Measurements from ENCODE around the gene FLYWCH1.

The FLYWCH1 gene

GRCh38 chr16:2871926-2872325, 39.8 kb upstream of the FLYWCH1 start:
- H3K36me3 Mint-ChIP-seq (ENCODE audit: low read depth) = no peaks in the 10 kb centered on the region
- no peaks in the 10 kb centered on the region for H3K9me3 Mint-ChIP-seq
- no peak for TF ChIP-seq CTCF (IDR thresholded peaks at IDR 0.05; ENCODE audit: unreplicated experiment in 3 of 3)
- no peak overlapping the region for H3K27ac Mint-ChIP-seq
- H3K4me3 Mint-ChIP-seq = no peak overlapping the region
- peaks cover 6% of the 10 kb centered on the region for H3K4me1 Mint-ChIP-seq
- H3K27me3 Mint-ChIP-seq (ENCODE audit: low read depth) = peaks cover 24% of the 10 kb centered on the region

GRCh38 chr16:2874032-2874911, 37.5 kb upstream of the FLYWCH1 start:
- H3K4me3 Mint-ChIP-seq = peak overlapping the region in 2 of 3 experiments; percentile 35 to 64
- no peaks in the 10 kb centered on the region for H3K9me3 Mint-ChIP-seq
- TF ChIP-seq CTCF (IDR thresholded peaks at IDR 0.05; ENCODE audit: unreplicated experiment in 3 of 3) = no peak
- no peaks in the 10 kb centered on the region for H3K36me3 Mint-ChIP-seq (ENCODE audit: low read depth)
- H3K4me1 Mint-ChIP-seq = peaks cover 6% of the 10 kb centered on the region
- peaks cover 17% of the 10 kb centered on the region for H3K27me3 Mint-ChIP-seq (ENCODE audit: low read depth)
- no peak overlapping the region for H3K27ac Mint-ChIP-seq

GRCh38 chr16:2874912-2875362, 36.8 kb upstream of the FLYWCH1 start:
- no peak overlapping the region for H3K4me3 Mint-ChIP-seq
- TF ChIP-seq CTCF (IDR thresholded peaks at IDR 0.05; ENCODE audit: unreplicated experiment in 3 of 3) = peak; percentile 93 to 96 (median 94)
- no peak overlapping the region for H3K27ac Mint-ChIP-seq
- H3K27me3 Mint-ChIP-seq (ENCODE audit: low read depth) = peaks cover 15% of the 10 kb centered on the region
- H3K4me1 Mint-ChIP-seq = peaks cover 6% of the 10 kb centered on the region
- no peaks in the 10 kb centered on the region for H3K9me3 Mint-ChIP-seq
- H3K36me3 Mint-ChIP-seq (ENCODE audit: low read depth) = no peaks in the 10 kb centered on the region

GRCh38 chr16:2879854-2880508, 31.8 kb upstream of the FLYWCH1 start:
- no peak overlapping the region for H3K27ac Mint-ChIP-seq

More at GRCh38 chr16:2879854-2880508, 31.8 kb upstream of the FLYWCH1 start:
- H3K36me3 Mint-ChIP-seq (ENCODE audit: low read depth) = no peaks in the 10 kb centered on the region
- TF ChIP-seq CTCF (IDR thresholded peaks at IDR 0.05; ENCODE audit: unreplicated experiment in 3 of 3) = no peak
- H3K27me3 Mint-ChIP-seq (ENCODE audit: low read depth) = peaks cover 12% of the 10 kb centered on the region
- H3K4me1 Mint-ChIP-seq = peaks cover 7% of the 10 kb centered on the region
- no peaks in the 10 kb centered on the region for H3K9me3 Mint-ChIP-seq
- peak overlapping the region; percentile 35 to 59 (median 46) for H3K4me3 Mint-ChIP-seq

All from nephron (organoid).